HEK293T (cell line): ENCODE data around the gene STEAP1.
"Not testable (repeated sequence)": the region's sequence is repeated elsewhere in the genome, so short reads cannot be mapped to it uniquely, and the experiment has no call there.

Experiments
- CTCF ChIA-PET: fragments of 350-600 bp; formaldehyde crosslinking; extraction: SDS; loops from one replicate; lab custom pipeline; 2021; ENCODE audit warnings: antibody characterized with exemption, inconsistent platforms; lab: Yijun Ruan, JAX
- POLR2A ChIA-PET: fragments of 350-600 bp; formaldehyde crosslinking; extraction: SDS; loops from one replicate; lab custom pipeline; 2020; ENCODE audit warnings: antibody characterized with exemption, inconsistent platforms; lab: Yijun Ruan, JAX
- DNase-seq: peaks from one replicate; pipeline ENCODE4 v3.0.0; 2012; ENCODE audit warnings: mixed read lengths; ENCODE audit errors: extremely low spot score
- ARNT ChIP-seq: fragments of 450-650 bp; IDR thresholded peaks from 2 replicates; pipeline ENCODE4 v1.6.1; 2017; ENCODE audit warnings: mild to moderate bottlenecking
- BHLHE40 ChIP-seq: fragments of 450-650 bp; IDR thresholded peaks from 2 replicates; pipeline ENCODE4 v1.6.1; 2016; ENCODE audit warnings: mild to moderate bottlenecking, moderate library complexity, borderline replicate concordance
- CTBP1 ChIP-seq: fragments of 450-650 bp; IDR thresholded peaks from 2 replicates; pipeline ENCODE4 v1.6.1; 2016; ENCODE audit warnings: borderline replicate concordance
- ELF4 ChIP-seq: fragments of 450-650 bp; IDR thresholded peaks from 2 replicates; pipeline ENCODE4 v1.6.1; 2017; ENCODE audit warnings: antibody characterized with exemption
- FOXA1 ChIP-seq: fragments of 450-650 bp; IDR thresholded peaks from 2 replicates; pipeline ENCODE4 v1.6.1; 2016; ENCODE audit warnings: mild to moderate bottlenecking
- FOXK2 ChIP-seq: fragments of 450-650 bp; IDR thresholded peaks from 2 replicates; pipeline ENCODE4 v1.6.1; 2016; ENCODE audit warnings: mild to moderate bottlenecking
- FOXM1 ChIP-seq: fragments of 450-650 bp; IDR thresholded peaks from 2 replicates; pipeline ENCODE4 v1.6.1; 2017; ENCODE audit warnings: mild to moderate bottlenecking, borderline replicate concordance
- HDGF ChIP-seq: fragments of 450-650 bp; IDR thresholded peaks from 2 replicates; pipeline ENCODE4 v1.6.1; 2017; ENCODE audit warnings: antibody characterized with exemption, borderline replicate concordance
- L3MBTL2 ChIP-seq: fragments of 450-650 bp; conservative IDR thresholded peaks from 2 replicates; pipeline ENCODE4 v1.6.1; 2016; ENCODE audit warnings: mild to moderate bottlenecking
- LEF1 ChIP-seq: fragments of 450-650 bp; IDR thresholded peaks from 2 replicates; pipeline ENCODE4 v1.6.1; 2017; ENCODE audit warnings: mild to moderate bottlenecking, borderline replicate concordance
- NFRKB ChIP-seq: fragments of 450-650 bp; IDR thresholded peaks from 2 replicates; pipeline ENCODE4 v1.6.1; 2016; ENCODE audit warnings: mild to moderate bottlenecking, moderate library complexity
- SP1 ChIP-seq: fragments of 450-650 bp; IDR thresholded peaks from 2 replicates; pipeline ENCODE4 v1.6.1; 2017
- SUZ12 ChIP-seq: fragments of 450-650 bp; IDR thresholded peaks from 2 replicates; pipeline ENCODE4 v1.6.1; 2016; ENCODE audit warnings: mild to moderate bottlenecking
- TARDBP ChIP-seq: fragments of 450-650 bp; IDR thresholded peaks from 2 replicates; pipeline ENCODE4 v1.6.1; 2016
- ZNF384 ChIP-seq: fragments of 450-650 bp; IDR thresholded peaks from 2 replicates; pipeline ENCODE4 v1.6.1; 2016
- TF ChIP-seq, protein P1 (sequence below): fragments of 450-650 bp; IDR thresholded peaks from 2 replicates; pipeline ENCODE4 v1.6.1; 2016

STEAP1 gene

DNA sequence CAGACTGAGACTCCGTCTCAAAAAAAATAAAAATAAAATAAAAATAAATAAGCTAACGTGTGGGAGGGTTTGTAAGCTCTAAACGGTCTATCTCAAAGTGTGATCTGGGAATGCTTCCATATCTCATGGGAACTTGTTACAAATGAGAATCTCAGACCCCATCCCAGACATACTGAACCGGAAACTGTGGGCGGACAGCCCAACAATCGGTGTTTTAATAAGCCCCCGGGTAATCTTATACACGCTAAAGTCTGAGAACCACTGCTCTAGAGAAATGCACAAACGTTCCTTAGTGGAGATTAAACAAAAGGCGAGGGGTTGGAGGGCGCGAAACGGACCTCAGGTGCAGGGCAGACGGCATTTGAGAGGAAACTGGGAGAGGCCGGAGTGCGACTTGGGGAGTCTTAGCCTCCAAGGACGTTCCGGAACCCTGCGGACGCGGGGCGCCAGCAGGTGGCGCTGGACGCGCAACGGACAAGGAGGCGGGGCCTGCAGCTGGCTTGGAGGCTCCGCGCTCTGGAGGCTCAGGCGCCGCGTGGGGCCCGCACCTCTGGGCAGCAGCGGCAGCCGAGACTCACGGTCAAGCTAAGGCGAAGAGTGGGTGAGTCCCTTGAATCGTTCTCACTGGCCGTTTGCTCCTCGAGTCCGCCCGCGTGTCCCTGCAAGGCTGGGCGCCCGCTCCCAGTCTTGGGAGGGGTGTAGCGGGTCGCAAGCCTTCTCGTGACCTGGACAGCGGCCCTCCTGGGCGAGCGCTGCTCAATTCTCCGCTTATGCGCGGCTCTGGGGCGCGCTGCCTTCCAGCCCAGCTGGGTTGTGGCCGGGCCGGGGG is at the start of gene STEAP1:
TSS of gene STEAP1 (plus strand) at position 527 of the 829 bp plus-strand sequence. CDS start 5,320 bp downstream, outside the sequence.
- DNase-seq: peak; percentile 74
- ChIA-PET CTCF (interaction anchor here (0.6 to 1.9 kb wide), 7 partner anchors 18 to 301 kb away, joined by 3 to 10 read pairs (median 3); partner anchors contain the start of gene STEAP2), POLR2A (interaction anchor here (0.6 to 1.1 kb wide), 2 partner anchors 57 to 273 kb away, joined by 4 read pairs; partner anchors contain the start of gene STEAP2)
- peak; percentile 41 for TF ChIP-seq L3MBTL2

DNA sequence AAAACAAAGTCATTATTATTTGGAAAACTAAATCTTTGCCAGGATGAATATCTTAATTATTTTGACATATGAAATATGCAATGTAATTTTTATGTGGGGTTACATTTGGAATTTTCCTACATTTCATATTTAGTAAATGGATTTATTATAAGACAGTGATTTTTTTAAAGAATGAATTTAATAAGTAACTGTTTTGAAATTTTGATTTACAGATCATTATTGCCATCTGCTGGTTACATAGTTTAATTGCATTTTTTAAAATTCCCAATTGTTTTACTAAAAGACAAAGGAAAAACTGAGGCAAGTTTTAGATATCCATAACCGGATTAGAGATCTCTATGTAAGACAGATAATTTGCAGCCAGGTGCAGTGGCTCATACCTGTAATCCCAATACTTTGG is 39.3 kb upstream of the STEAP1 start:
- DNase-seq, CTCF ChIA-PET, POLR2A ChIA-PET: not testable (repeated sequence)

DNA sequence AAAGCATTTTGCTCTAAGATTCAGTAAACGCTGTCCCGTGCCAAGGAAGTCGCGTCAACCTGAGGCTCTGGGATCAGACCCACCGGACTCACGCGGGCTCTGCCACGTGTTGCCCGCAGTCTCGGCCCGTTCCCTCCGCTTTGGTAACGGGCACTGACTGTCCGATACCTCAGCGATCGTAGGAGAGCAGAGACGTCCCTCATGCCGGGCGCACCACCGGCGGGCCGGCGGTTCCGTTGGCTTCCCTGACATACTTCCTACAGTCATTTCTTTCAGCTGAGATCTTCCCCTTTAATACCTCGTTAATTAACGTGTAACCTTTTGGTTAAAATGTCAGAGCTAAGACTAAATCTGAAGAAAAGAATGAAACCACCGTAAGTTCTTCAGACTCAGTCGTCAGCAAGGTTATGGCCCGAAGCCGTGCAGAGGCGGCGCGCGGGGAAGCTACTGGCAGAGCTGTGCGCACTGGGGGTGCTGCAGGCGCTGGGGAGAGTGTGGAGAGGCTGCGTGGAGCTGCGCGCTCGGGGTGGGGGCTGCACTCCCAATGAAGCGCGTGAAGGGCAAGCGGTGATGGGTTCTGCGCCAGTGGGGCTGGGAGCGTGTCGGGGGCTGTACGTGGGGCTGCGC is 35.6 kb upstream of the STEAP1 start:
- DNase-seq, CTCF ChIA-PET, POLR2A ChIA-PET: not testable (repeated sequence)

DNA sequence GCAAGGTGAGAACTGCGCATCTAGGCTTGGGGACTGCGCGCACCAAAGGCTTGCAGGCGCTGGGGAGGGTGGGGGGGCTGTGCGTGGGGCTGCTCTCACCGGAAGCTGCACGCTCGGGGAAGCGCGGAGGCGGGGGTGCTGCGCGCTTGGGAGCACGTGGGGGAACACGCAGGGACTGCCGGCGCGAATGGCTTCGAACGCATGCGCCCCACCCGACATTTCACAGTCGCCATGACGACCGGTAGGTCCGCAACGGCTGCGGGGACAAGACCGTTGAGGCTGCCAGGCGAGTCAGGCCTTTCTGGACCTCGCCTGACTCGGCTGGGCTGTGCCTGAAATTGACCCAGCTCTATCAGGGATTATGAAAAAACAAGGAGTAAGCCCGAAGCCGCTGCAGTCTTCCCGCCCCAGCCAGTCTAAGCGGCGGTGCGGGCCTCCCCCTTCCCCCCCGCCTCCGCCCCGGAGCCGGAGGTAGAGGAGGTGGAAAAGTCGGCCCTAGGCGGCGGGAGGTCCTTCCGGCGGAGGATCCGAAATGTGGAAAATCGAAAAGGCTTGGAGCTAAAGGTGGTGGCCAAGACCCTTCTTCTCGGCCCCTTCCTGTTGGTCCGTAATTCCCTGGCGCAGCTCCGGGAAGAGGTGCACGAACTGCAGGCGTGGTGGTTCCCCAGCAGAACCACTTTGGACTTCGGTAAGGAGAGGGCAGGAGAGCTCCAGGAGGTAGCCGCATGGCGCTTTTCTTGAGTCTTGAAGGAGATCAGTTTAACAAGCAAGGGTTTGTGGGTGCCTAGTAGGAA is 34.9 kb upstream of the STEAP1 start:
- no peak for DNase-seq
- ChIA-PET POLR2A (no interaction called here), CTCF (no interaction called here)
- TF ChIP-seq BHLHE40 (no peak), NFRKB (no peak), CTBP1 (no peak), FOXM1 (no peak), FOXA1 (no peak), HDGF (no peak), ZNF384 (no peak), FOXK2 (no peak), TARDBP (no peak), LEF1 (no peak), ARNT (no peak), SP1 (no peak), L3MBTL2 (no peak), ELF4 (no peak), SUZ12 (no peak)
- TF ChIP-seq, protein P1, sequence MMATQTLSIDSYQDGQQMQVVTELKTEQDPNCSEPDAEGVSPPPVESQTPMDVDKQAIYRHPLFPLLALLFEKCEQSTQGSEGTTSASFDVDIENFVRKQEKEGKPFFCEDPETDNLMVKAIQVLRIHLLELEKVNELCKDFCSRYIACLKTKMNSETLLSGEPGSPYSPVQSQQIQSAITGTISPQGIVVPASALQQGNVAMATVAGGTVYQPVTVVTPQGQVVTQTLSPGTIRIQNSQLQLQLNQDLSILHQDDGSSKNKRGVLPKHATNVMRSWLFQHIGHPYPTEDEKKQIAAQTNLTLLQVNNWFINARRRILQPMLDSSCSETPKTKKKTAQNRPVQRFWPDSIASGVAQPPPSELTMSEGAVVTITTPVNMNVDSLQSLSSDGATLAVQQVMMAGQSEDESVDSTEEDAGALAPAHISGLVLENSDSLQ: no peak

GRCh38 chr7:90120205-90120604 is 34.1 kb upstream of the STEAP1 start:
- POLR2A ChIA-PET, CTCF ChIA-PET, DNase-seq: not testable (repeated sequence)

DNA sequence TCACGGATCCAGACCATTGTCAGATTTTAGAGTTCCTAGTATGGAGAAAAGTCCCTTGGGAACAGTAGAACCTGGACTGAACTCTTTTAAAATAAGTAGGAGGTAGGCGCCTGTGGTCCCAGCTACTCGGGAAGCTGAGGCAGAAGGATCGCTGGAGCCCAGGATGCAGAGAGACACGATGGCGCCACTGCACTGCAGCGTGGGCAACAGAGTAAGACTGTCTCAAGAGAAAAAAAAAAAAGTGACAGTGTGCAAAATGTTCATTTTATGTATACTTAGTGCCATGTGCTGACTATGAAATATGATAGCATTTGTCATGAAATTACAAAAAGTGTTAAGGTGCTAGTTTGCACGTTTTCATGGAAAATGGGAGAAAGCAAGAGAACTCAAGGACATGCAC is 22.5 kb upstream of the STEAP1 start:
- CTCF ChIA-PET, DNase-seq, POLR2A ChIA-PET: not testable (repeated sequence)

GRCh38 chr7:90147079-90147960 is 6.9 kb upstream of the STEAP1 start:
- DNase-seq, CTCF ChIA-PET, POLR2A ChIA-PET: not testable (repeated sequence)

DNA sequence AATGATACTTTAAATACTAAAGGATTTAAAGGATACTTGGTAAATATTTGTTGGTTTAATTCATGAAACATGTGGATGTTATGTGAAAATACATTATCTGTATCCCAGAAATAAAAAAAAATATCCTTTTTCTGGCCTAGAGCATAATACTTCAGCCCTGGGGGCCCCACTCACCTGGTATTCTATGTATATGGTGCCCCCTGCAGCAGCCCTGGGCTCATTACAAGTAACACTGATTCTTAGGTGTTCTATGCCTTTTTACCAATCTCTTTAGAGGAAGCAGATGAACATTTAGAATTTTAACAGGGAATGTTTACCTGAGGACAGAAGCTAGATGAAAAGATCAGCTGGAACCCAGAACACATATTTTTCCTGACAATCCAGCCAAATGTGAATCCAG is 4.8 kb upstream of the STEAP1 start:
- DNase-seq: not testable (repeated sequence)

GRCh38 chr7:90151884-90152283 is 2.4 kb upstream of the STEAP1 start:
- CTCF ChIA-PET: interaction anchor here (0.8 to 1.0 kb wide), 2 partner anchors 276 to 278 kb away, joined by 3 to 4 read pairs; no protein-coding TSS in a partner anchor
- DNase-seq, POLR2A ChIA-PET: not testable (repeated sequence)

More for the DNA sequence above, 4.8 kb upstream of the STEAP1 start:
- POLR2A ChIA-PET, CTCF ChIA-PET: not testable (repeated sequence)

DNA sequence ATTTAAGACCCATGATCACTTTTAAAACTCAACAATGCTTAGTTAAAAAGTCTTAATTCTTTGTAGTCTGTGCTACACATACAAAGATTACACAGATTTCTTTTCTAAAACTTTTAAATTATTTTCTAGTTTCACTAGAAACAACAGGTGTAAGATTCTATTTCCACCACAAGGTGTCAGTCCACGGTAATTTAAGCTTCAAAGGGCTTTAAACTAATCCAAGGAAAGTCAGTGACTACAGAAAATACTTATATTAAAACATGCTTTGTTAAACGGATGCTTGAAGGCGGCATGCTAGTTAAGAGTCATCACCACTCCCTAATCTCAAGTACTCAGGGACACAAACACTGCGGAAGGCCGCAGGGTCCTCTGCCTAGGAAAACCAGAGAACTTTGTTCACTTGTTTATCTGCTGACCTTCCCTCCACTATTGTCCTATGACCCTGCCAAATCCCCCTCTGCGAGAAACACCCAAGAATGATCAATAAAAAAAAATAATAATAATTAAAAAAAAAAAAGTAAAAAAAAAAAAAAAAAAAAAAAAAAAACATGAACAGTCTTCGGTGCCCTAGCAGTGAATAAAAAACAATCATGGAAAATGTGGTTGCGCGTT is 1.5 kb upstream of the STEAP1 start:
- CTCF ChIA-PET: interaction anchor here (0.6 to 1.0 kb wide), 4 partner anchors 108 to 535 kb away, joined by 3 to 5 read pairs (median 4); no protein-coding TSS in a partner anchor
- POLR2A ChIA-PET: not testable (repeated sequence)
- peak; percentile 12 for DNase-seq
